CD4-positive, alpha-beta T cell (primary cell): ENCODE results near the gene P4HTM. TPM values are rescaled to one million over a fixed set of nuclear protein-coding genes. Genes with fewer than 3 reads are reported as not detected.
A peak's percentile ranks its signal among the peaks of the same experiment; 100 is the strongest.

Experiments used
- ATAC-seq: fragments of 200-7000 bp; cut with Tn5 transposase; one replicate; pipeline ENCODE4 v1.10.0; 2022; ENCODE audit warnings: mild to moderate bottlenecking; ENCODE audit not compliant: poor library complexity
- CTCF ChIA-PET: fragments of 350-600 bp; sonication (Branson Sonifier 250); formaldehyde crosslinking; loops from one replicate; lab custom pipeline; 2021; ENCODE audit warnings: antibody characterized with exemption, inconsistent platforms; lab: Charles Lee
- POLR2A ChIA-PET: fragments of 350-600 bp; sonication (Branson Sonifier 250); formaldehyde crosslinking; loops from one replicate; lab custom pipeline; 2021; ENCODE audit warnings: antibody characterized with exemption, inconsistent platforms; lab: Charles Lee
- DNase-seq, 14 experiments: peaks; one replicate each; pipeline ENCODE4 v3.0.0-alpha.2; 2013 to 2020; ENCODE audit warnings: mixed read lengths in 2 of 14
- H3K27ac ChIP-seq, 2 donors: one replicate each; pipeline versions ENCODE4 v1.5.1 to v1.7.0; 2013; ENCODE audit warnings: low read length in 2 of 2, low read depth in 1 of 2, mild to moderate bottlenecking in 1 of 2
- H3K27me3 ChIP-seq, 2 experiments: 1 replicate in 1 of 2; 2 replicates in 1 of 2; pipeline versions ENCODE4 v1.6.1 to v1.7.0; 2013; ENCODE audit warnings: low read length in 2 of 2, control low read depth in 1 of 2, mild to moderate bottlenecking in 1 of 2, moderate library complexity in 1 of 2; ENCODE audit not compliant: insufficient read depth in 2 of 2, control insufficient read depth in 1 of 2
- H3K36me3 ChIP-seq: one replicate; pipeline ENCODE4 v1.6.1; 2013; ENCODE audit warnings: low read length, control low read depth; ENCODE audit not compliant: insufficient read depth
- H3K4me1 ChIP-seq: one replicate; pipeline ENCODE4 v1.6.1; 2013; ENCODE audit warnings: low read length, control low read depth; ENCODE audit not compliant: insufficient read depth
- H3K4me3 ChIP-seq: one replicate; pipeline ENCODE4 v1.5.1; 2013; ENCODE audit warnings: mild to moderate bottlenecking, low read length, moderate library complexity
- H3K9me3 ChIP-seq, 2 experiments: 1 replicate in 1 of 2; 2 replicates in 1 of 2; pipeline versions ENCODE4 v1.6.1 to v1.7.0; 2013; ENCODE audit warnings: low read length in 2 of 2, mild to moderate bottlenecking in 2 of 2, control low read depth in 1 of 2, moderate library complexity in 1 of 2; ENCODE audit not compliant: control insufficient read depth in 1 of 2, insufficient read depth in 1 of 2
- H3K27ac Mint-ChIP-seq: one replicate; pipeline ENCODE4 v1.8.0; 2020; ENCODE audit warnings: mixed read lengths
- H3K27me3 Mint-ChIP-seq: one replicate; pipeline ENCODE4 v1.8.0; 2021; ENCODE audit warnings: mixed read lengths
- H3K36me3 Mint-ChIP-seq: one replicate; pipeline ENCODE4 v1.8.0; 2021; ENCODE audit warnings: low read depth, mixed read lengths
- H3K4me1 Mint-ChIP-seq: one replicate; pipeline ENCODE4 v1.8.0; 2021; ENCODE audit warnings: low read depth, mixed read lengths
- H3K4me3 Mint-ChIP-seq: one replicate; pipeline ENCODE4 v1.8.0; 2020; ENCODE audit warnings: mild to moderate bottlenecking, mixed read lengths
- H3K9me3 Mint-ChIP-seq: one replicate; pipeline ENCODE4 v1.8.0; 2020; ENCODE audit warnings: mixed read lengths
- intact Hi-C, 2 experiments: fragments of 100-400 bp; cut with DNase I in 1 of 2; cut with micrococcal nuclease in 1 of 2; formaldehyde crosslinking; loops; one replicate each; pipeline versions ENCODE4 v1.15.1 to v1.9.0; 2023 to 2025; cut with DNase I, micrococcal nuclease
- total RNA-seq, 174 experiments: library from RNA in 2 of 174; stranded (reverse) in 2 of 174; gene quantifications; one replicate each; pipeline ENCODE4 v1.2.3 and lab custom pipeline; 2021 to 2026
- TF ChIP-seq, protein P1 (sequence below): fragments of 200-600 bp; IDR thresholded peaks from one replicate; pipeline ENCODE4 v1.8.0; 2022; ENCODE audit warnings: antibody characterized with exemption, mild to moderate bottlenecking

Gene P4HTM
- total RNA-seq, 2 experiments from 2014 or later, result 45.9 to 47.0 TPM

DNA sequence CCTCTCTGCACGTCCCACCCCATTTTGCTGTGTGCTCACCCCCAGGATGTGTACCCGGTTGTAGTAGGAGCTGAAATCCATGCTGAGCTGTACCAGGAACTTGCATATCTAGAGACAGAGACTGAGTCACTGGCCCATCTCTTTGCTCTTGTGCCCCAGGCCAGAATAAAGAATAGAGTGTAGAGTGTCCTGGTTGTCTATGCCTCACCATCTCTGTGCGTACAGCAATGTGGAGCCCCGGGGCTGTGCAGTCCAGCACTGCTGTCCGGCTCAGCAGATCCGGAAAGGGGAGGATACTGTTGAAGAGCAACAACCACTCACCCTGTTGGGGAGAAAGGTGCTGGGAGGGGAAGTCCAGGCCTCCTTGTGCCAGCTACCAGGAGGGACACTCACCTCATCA lies 25.7 kb downstream of the P4HTM start:
- H3K4me1 ChIP-seq, result peaks cover 36% of the 10 kb centered on the region
- intact Hi-C loops, result no loop called here
- H3K27me3 ChIP-seq, result no peaks in the 10 kb centered on the region
- H3K4me3 ChIP-seq, result no peak overlapping the region
- DNase-seq (no peak), ATAC-seq (no peak)
- H3K27ac Mint-ChIP-seq, result no peak overlapping the region
- H3K36me3 ChIP-seq, result peaks cover 40% of the 10 kb centered on the region
- H3K4me3 Mint-ChIP-seq, result peak overlapping the region; percentile 67
- CTCF ChIA-PET, result interaction anchor here (1.7 to 6.5 kb wide), 2 partner anchors 8 to 27 kb away, joined by 9 to 53 read pairs; partner anchors contain the start of genes P4HTM and WDR6
- H3K4me1 Mint-ChIP-seq, result peaks cover 32% of the 10 kb centered on the region
- H3K27me3 Mint-ChIP-seq, result no peaks in the 10 kb centered on the region
- H3K9me3 Mint-ChIP-seq, result no peaks in the 10 kb centered on the region
- POLR2A ChIA-PET, result interaction anchor here (1.2 to 12.0 kb wide), 2 partner anchors 9 to 26 kb away, joined by 5 to 331 read pairs; partner anchors contain the start of genes P4HTM and WDR6
- peaks cover 45% of the 10 kb centered on the region for H3K36me3 Mint-ChIP-seq
- H3K9me3 ChIP-seq, result no peaks in the 10 kb centered on the region
- no peak overlapping the region for H3K27ac ChIP-seq
- TF ChIP-seq, protein P1, sequence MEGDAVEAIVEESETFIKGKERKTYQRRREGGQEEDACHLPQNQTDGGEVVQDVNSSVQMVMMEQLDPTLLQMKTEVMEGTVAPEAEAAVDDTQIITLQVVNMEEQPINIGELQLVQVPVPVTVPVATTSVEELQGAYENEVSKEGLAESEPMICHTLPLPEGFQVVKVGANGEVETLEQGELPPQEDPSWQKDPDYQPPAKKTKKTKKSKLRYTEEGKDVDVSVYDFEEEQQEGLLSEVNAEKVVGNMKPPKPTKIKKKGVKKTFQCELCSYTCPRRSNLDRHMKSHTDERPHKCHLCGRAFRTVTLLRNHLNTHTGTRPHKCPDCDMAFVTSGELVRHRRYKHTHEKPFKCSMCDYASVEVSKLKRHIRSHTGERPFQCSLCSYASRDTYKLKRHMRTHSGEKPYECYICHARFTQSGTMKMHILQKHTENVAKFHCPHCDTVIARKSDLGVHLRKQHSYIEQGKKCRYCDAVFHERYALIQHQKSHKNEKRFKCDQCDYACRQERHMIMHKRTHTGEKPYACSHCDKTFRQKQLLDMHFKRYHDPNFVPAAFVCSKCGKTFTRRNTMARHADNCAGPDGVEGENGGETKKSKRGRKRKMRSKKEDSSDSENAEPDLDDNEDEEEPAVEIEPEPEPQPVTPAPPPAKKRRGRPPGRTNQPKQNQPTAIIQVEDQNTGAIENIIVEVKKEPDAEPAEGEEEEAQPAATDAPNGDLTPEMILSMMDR, result no peak

DNA sequence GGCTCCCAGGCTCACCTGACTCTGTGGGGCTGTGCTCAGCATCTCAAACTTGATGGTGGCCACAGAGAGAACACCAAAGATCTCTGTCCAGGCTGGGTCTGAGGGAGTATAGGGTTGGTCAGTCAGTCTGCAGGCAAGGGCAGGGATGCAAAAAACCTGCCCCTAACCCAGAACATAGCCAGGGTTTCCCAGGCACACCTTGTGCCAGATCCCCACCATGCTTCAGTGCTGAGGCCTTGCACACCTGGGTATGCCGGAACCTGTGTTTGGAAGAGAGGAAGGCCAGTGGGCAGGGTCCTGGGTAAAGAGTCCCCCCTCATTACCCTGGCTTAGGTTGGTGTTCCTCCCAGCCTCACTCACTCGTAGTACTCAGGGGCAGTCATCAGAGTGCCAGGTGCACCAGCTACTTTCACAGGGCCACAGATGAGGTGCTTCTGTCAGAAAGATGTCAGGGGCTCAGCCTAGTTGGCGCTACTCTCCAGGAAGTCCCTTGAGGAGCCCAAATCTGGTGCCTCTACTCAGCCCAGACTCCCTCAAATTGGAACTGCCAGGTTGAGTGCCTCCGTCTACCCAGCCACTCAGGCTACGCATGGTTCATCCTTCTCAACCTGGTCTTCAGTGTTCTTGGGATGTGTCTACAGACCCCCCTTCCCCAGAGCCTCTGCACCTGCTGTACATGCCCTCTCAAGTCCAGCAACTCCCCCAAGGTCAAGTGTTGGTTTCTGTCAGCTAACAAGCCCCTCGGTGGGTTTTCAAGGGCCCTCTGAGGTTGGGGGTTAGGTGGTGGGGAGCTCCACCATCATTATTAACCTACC lies 26.6 kb downstream of the P4HTM start:
- TF ChIP-seq, protein P1, result no peak
- Mint-ChIP-seq H3K36me3 (peaks cover 46% of the 10 kb centered on the region), H3K4me3 (peak overlapping the region; percentile 91), H3K27me3 (no peaks in the 10 kb centered on the region), H3K9me3 (no peaks in the 10 kb centered on the region), H3K4me1 (peaks cover 37% of the 10 kb centered on the region), H3K27ac (peak overlapping the region; percentile 90)
- peaks cover 37% of the 10 kb centered on the region for H3K4me1 ChIP-seq
- intact Hi-C loops, result no loop called here
- peak overlapping the region in 1 of 2 donors; percentile 52 for H3K27ac ChIP-seq
- CTCF ChIA-PET, result interaction anchor here (1.7 to 6.5 kb wide), 2 partner anchors 9 to 28 kb away, joined by 9 to 53 read pairs; partner anchors contain the start of genes P4HTM and WDR6
- peaks cover 34% of the 10 kb centered on the region for H3K36me3 ChIP-seq
- H3K4me3 ChIP-seq, result no peak overlapping the region
- DNase-seq, result no peak
- no peaks in the 10 kb centered on the region for H3K9me3 ChIP-seq
- no peaks in the 10 kb centered on the region for H3K27me3 ChIP-seq
- POLR2A ChIA-PET, result interaction anchor here (0.8 to 12.0 kb wide), 7 partner anchors 10 to 77 kb away, joined by 4 to 331 read pairs (median 10); partner anchors contain the start of genes IMPDH2, P4HTM, QRICH1 and WDR6
- ATAC-seq, result no peak

DNA sequence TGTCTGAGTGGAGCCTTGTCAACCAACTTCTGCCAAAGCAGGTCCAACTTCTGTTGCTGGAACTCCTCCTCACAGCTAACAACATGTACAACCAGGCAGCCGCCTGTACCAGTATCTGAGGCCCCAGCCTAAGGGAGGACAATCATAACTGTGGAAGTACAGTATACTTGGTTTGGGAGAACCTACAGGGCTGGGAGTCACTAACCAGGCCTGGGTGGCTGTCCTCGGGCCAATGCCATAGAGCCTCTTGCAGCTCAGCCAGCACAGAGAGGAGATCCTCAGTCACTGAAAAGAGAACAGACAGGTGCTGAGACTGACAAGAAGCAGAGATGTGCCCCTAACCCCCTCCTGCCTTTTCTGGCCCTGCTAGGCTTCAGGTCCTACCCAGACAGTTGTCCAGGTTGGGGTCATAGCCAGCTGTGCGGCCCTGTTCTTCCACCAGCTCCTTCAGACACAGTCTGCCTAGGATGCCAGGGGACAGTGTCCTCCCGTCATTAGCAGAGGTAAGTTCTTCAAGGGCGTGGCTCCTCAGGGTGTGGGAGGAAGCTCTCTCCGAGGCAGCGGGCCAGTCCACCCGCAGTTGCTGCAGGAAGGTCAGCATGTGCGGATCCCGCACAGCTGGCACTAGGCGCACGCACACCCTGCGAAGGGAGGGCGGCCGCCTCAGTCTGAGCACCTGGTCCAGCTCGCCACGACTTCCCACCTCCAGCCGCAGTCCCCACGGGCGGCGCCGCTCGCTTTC lies 27.4 kb downstream of the P4HTM start:
- Histone ChIP-seq H3K9me3 (no peaks in the 10 kb centered on the region), H3K27me3 (no peaks in the 10 kb centered on the region), H3K4me3 (peak overlapping the region; percentile 82), H3K27ac (peak overlapping the region; percentile 52 to 53), H3K4me1 (peaks cover 41% of the 10 kb centered on the region), H3K36me3 (peaks cover 28% of the 10 kb centered on the region)
- no peaks in the 10 kb centered on the region for H3K27me3 Mint-ChIP-seq
- no peak for ATAC-seq
- ChIA-PET POLR2A (interaction anchor here (0.7 to 12.0 kb wide), 8 partner anchors 11 to 103 kb away, joined by 3 to 331 read pairs (median 10); partner anchors contain the start of genes IMPDH2, P4HTM, QRICH1 and USP19), CTCF (interaction anchor here (1.7 to 6.5 kb wide), 2 partner anchors 10 to 29 kb away, joined by 9 to 53 read pairs; partner anchors contain the start of genes P4HTM and WDR6)
- peaks cover 42% of the 10 kb centered on the region for H3K36me3 Mint-ChIP-seq
- TF ChIP-seq, protein P1, result no peak
- peak overlapping the region; percentile 91 for H3K4me3 Mint-ChIP-seq
- peaks cover 32% of the 10 kb centered on the region for H3K4me1 Mint-ChIP-seq
- DNase-seq, result peak in 1 of 14 experiments; percentile 19
- H3K27ac Mint-ChIP-seq, result peak overlapping the region; percentile 90
- no peaks in the 10 kb centered on the region for H3K9me3 Mint-ChIP-seq
- intact Hi-C loops, result no loop called here
